ENCODE measurements around the gene UGP2.

GRCh38 chr2:63902149-63902548 lies 60.5 kb downstream of the UGP2 start:
- TF ChIP-seq EZH2 (IDR thresholded peaks at IDR 0.05; ENCODE audit: low read depth) = no peak
- TF ChIP-seq CTCF (conservative IDR thresholded peaks at IDR 0.05) = no peak
